BLaER1 treated with 17β-estradiol and CSF1 and Interleukin-3, amounts not matched to agents 10 nM and 100 nM (cell line): Measurements from ENCODE around the gene CX3CL1.

Experiments
- H3K27ac ChIP-seq, 11 experiments: shearing (Covaris generic); formaldehyde crosslinking; 2 replicates each; pipeline ENCODE4 v1.8.1; 2022
- H3K27me3 ChIP-seq, 11 experiments: shearing (Covaris generic); formaldehyde crosslinking; 2 replicates each; pipeline ENCODE4 v1.8.1; 2022
- H3K36me3 ChIP-seq, 11 experiments: shearing (Covaris generic); formaldehyde crosslinking; 2 replicates each; pipeline ENCODE4 v1.8.1; 2022
- H3K4me1 ChIP-seq, 10 experiments: shearing (Covaris generic); formaldehyde crosslinking; 2 replicates each; pipeline ENCODE4 v1.8.1; 2022
- H3K4me2 ChIP-seq, 11 experiments: shearing (Covaris generic); formaldehyde crosslinking; 2 replicates each; pipeline ENCODE4 v1.8.1; 2022
- H3K4me3 ChIP-seq, 10 experiments: shearing (Covaris generic); formaldehyde crosslinking; 2 replicates each; pipeline ENCODE4 v1.8.1; 2022
- H3K9ac ChIP-seq, 11 experiments: shearing (Covaris generic); formaldehyde crosslinking; 2 replicates each; pipeline ENCODE4 v1.8.1; 2022
- H3K9me3 ChIP-seq, 11 experiments: shearing (Covaris generic); formaldehyde crosslinking; replicated peaks in 1 of 11; 2 replicates each; pipeline ENCODE4 v1.8.1; 2022
- H4K20me1 ChIP-seq, 11 experiments: shearing (Covaris generic); formaldehyde crosslinking; 2 replicates each; pipeline ENCODE4 v1.8.1; 2022
- Cebpa-rat ChIP-seq, 11 experiments: shearing (Covaris generic); IDR thresholded peaks; 2 replicates each; pipeline ENCODE4 v1.8.1; 2022

CX3CL1 gene

GRCh38 chr16:57413733-57414132, 41.4 kb downstream of the CX3CL1 start:
- Histone ChIP-seq H3K4me2 (peak overlapping the region; percentile 26 to 81 (median 71); a peak in 21 of 22 replicates), H3K9me3 (no peaks in the 10 kb centered on the region), H3K27me3 (no peaks in the 10 kb centered on the region), H3K9ac (peak overlapping the region in 1 of 11 experiments; percentile 41; a peak in 1 of 22 replicates), H3K4me1 (peaks cover 42 to 95% (median 80%) of the 10 kb centered on the region in 10 experiments), H3K27ac (peak overlapping the region in 5 of 11 experiments; percentile 8 to 46 (median 21); a peak in 7 of 22 replicates), H3K4me3 (no peak overlapping the region), H4K20me1 (no peaks in the 10 kb centered on the region; a peak in 1 of 22 replicates), H3K36me3 (no peaks in the 10 kb centered on the region)
- TF ChIP-seq Cebpa-rat (IDR thresholded peaks at IDR 0.05): no peak

- Histone ChIP-seq H3K27me3 (no peaks in the 10 kb centered on the region), H3K4me2 (peak overlapping the region; percentile 70 to 97 (median 86)), H4K20me1 (no peaks in the 10 kb centered on the region; a peak in 1 of 22 replicates), H3K9ac (peak overlapping the region in 10 of 11 experiments; percentile 55 to 84 (median 79); a peak in 18 of 22 replicates), H3K9me3 (no peaks in the 10 kb centered on the region), H3K36me3 (no peaks in the 10 kb centered on the region), H3K4me3 (no peak overlapping the region), H3K4me1 (peaks cover 29 to 82% (median 69%) of the 10 kb centered on the region in 10 experiments), H3K27ac (peak overlapping the region in 10 of 11 experiments; percentile 44 to 87 (median 80); a peak in 19 of 22 replicates)
- no peak for TF ChIP-seq Cebpa-rat (IDR thresholded peaks at IDR 0.05)
Measured at GRCh38 chr16:57416084-57416483, 43.8 kb downstream of the CX3CL1 start.

DNA sequence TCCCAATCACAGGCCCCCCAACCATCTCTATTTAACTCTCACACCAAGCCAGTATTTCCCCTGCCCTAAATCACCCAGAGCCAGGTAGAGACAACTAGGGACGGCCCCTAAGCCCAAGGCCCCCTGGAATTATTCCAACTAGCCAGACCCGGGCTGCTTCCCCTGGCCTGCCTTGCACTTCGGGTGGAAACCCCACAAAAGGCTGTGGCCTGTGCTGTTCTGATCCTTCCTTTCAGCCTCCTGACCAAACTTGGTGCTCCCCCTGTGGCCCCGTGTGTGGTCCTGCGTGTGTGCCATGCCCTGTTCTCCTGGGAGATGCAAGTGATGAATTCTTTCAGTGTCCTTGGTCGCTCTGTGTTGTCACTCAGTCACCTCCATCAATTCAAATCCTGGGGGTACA, 47.2 kb downstream of the CX3CL1 start:
- Histone ChIP-seq H3K27me3 (no peaks in the 10 kb centered on the region), H3K9me3 (no peaks in the 10 kb centered on the region), H3K27ac (peak overlapping the region in 4 of 11 experiments; percentile 13 to 59 (median 40); a peak in 7 of 22 replicates), H3K9ac (peak overlapping the region in 8 of 11 experiments; percentile 3 to 64 (median 40); a peak in 9 of 22 replicates), H3K4me1 (peaks cover 19 to 47% (median 37%) of the 10 kb centered on the region in 10 experiments), H4K20me1 (no peaks in the 10 kb centered on the region), H3K4me2 (peak overlapping the region; percentile 45 to 78 (median 63); a peak in 21 of 22 replicates), H3K36me3 (no peaks in the 10 kb centered on the region), H3K4me3 (0 out of 20 replicates have a peak overlapping the region, but pooled peaks of 1 of the 10 experiments have one; percentile 14)
- TF ChIP-seq Cebpa-rat (IDR thresholded peaks at IDR 0.05): no peak

- TF ChIP-seq Cebpa-rat (IDR thresholded peaks at IDR 0.05): no peak
- no peak overlapping the region for H3K4me3 ChIP-seq
- H3K9me3 ChIP-seq: no peaks in the 10 kb centered on the region
- no peak overlapping the region for H3K4me2 ChIP-seq
- H3K36me3 ChIP-seq: peaks cover 4 to 25% (median 14%) of the 10 kb centered on the region in 11 experiments
- no peaks in the 10 kb centered on the region for H4K20me1 ChIP-seq
- no peak overlapping the region for H3K27ac ChIP-seq
- no peaks in the 10 kb centered on the region for H3K27me3 ChIP-seq
- H3K4me1 ChIP-seq: peaks cover 9 to 30% (median 22%) of the 10 kb centered on the region in 10 experiments
- H3K9ac ChIP-seq: no peak overlapping the region; a peak in 1 of 22 replicates
Measured at GRCh38 chr16:57422026-57422944, 50.0 kb downstream of the CX3CL1 start.

DNA sequence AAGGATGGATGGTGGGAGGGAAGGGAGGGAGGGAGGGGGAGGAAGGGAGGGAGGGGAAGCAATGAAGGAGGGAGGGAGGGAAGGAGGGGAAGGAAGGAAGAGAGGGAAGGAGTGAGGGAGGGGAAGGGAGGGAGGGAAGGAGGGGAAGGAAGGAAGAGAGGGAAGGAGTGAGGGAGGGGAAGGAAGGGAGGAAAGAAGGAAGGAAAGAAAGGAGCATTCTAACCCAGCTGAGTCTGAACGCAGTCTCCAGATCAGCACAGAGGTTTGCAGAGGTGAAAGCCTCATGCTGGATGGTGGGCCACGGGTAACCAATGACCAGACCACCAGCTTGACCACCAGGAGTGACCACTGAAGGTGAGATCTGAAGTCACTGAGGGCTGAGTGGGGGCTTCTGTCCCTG, 50.9 kb downstream of the CX3CL1 start:
- no peak overlapping the region for H3K4me3 ChIP-seq
- no peaks in the 10 kb centered on the region for H3K9me3 ChIP-seq
- H4K20me1 ChIP-seq: no peaks in the 10 kb centered on the region
- H3K4me2 ChIP-seq: no peak overlapping the region
- no peak for TF ChIP-seq Cebpa-rat (IDR thresholded peaks at IDR 0.05)
- H3K4me1 ChIP-seq: peaks cover 7 to 23% (median 15%) of the 10 kb centered on the region in 10 experiments
- peaks cover 12 to 34% (median 22%) of the 10 kb centered on the region in 11 experiments for H3K36me3 ChIP-seq
- H3K9ac ChIP-seq: no peak overlapping the region
- no peaks in the 10 kb centered on the region for H3K27me3 ChIP-seq
- H3K27ac ChIP-seq: no peak overlapping the region

DNA sequence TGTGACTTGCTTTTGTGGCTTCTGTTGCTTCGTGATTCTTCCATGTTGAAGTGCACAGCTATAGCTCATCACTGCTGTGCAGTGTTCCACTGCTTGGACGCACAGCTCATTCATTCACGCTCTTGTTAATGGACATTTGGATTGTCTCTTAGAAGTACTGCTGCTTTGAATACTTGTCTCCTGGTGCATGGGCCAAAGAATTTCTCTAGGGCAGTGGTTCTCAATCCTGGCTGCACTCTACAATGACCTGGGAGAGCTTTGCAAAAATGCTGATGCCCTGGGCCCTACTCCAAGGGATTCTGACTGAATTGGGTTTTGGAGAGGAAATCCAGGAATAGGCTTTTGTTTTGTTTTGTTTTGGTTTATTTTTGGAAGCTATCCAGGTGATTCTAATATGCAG, 52.3 kb downstream of the CX3CL1 start:
- H3K4me3 ChIP-seq: no peak overlapping the region
- no peaks in the 10 kb centered on the region for H3K9me3 ChIP-seq
- no peak for TF ChIP-seq Cebpa-rat (IDR thresholded peaks at IDR 0.05)
- peaks cover 0 to 7% (median 0%) of the 10 kb centered on the region in 11 experiments; a peak in 1 of 22 replicates for H4K20me1 ChIP-seq
- H3K27ac ChIP-seq: no peak overlapping the region
- H3K4me1 ChIP-seq: peaks cover under 1 to 10% (median 2%) of the 10 kb centered on the region in 10 experiments; a peak in 17 of 20 replicates
- H3K27me3 ChIP-seq: no peaks in the 10 kb centered on the region
- no peak overlapping the region for H3K4me2 ChIP-seq
- no peak overlapping the region for H3K9ac ChIP-seq
- H3K36me3 ChIP-seq: peaks cover 25 to 48% (median 34%) of the 10 kb centered on the region in 11 experiments

GRCh38 chr16:57426356-57426755, 54.1 kb downstream of the CX3CL1 start:
- H3K36me3 ChIP-seq: peaks cover 43 to 66% (median 52%) of the 10 kb centered on the region in 11 experiments
- no peak overlapping the region for H3K9ac ChIP-seq

DNA sequence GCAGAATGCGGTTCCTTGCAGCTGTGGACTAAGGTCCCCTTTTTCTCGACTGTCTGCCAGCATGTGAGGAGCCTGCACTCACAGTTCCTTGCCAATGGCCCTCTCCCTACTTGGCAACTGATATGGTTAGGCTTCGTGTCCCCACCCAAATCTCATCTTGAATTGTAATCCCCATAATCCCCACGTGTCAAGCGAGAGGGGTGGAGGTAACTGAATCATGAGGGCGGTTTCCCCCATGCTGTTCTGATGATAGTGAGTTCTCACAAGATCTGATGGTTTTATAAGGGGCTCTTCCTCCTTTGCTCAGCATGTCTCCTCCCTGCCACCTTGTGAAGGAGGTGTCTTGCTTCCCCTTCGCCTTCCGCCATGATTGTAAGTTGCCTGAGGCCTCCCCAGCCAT, 55.0 kb downstream of the CX3CL1 start:
- Histone ChIP-seq H3K9ac (no peak overlapping the region), H3K36me3 (peaks cover 53 to 75% (median 62%) of the 10 kb centered on the region in 11 experiments), H3K4me3 (no peak overlapping the region), H3K27ac (no peak overlapping the region), H3K4me2 (no peak overlapping the region), H3K4me1 (peaks cover 0 to 7% (median 0%) of the 10 kb centered on the region in 10 experiments; a peak in 2 of 20 replicates), H3K9me3 (no peaks in the 10 kb centered on the region), H4K20me1 (peaks cover 0 to 7% (median 0%) of the 10 kb centered on the region in 11 experiments; a peak in 2 of 22 replicates), H3K27me3 (no peaks in the 10 kb centered on the region)
- TF ChIP-seq Cebpa-rat (IDR thresholded peaks at IDR 0.05): no peak

More at GRCh38 chr16:57426356-57426755, 54.1 kb downstream of the CX3CL1 start:
- Histone ChIP-seq H3K4me3 (no peak overlapping the region), H3K9me3 (no peaks in the 10 kb centered on the region), H3K27ac (no peak overlapping the region), H3K27me3 (no peaks in the 10 kb centered on the region), H3K4me2 (no peak overlapping the region), H3K4me1 (peaks cover 0 to 7% (median 0%) of the 10 kb centered on the region in 10 experiments; a peak in 2 of 20 replicates), H4K20me1 (peaks cover 0 to 7% (median 0%) of the 10 kb centered on the region in 11 experiments; a peak in 2 of 22 replicates)
- TF ChIP-seq Cebpa-rat (IDR thresholded peaks at IDR 0.05): no peak

DNA sequence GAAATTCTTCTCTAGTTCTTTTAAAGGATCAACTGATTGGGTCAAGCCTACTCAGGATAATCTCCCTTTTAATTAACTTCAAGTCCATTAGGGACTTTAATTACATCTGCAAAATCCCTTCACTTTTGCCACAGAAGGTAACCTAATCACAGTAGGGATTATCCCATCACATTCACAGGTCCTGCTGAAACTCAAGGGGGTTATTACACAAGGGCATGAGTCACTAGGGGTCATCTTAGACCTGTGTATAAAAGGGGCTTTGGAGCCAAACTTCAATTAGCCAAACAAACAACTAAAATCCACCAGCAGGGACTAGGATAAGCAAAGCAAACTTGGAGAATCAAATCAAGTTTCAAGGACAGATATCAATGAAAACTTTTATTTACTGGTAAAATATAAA, 55.5 kb downstream of the CX3CL1 start:
- no peak for TF ChIP-seq Cebpa-rat (IDR thresholded peaks at IDR 0.05)
- H3K36me3 ChIP-seq: peaks cover 58 to 80% (median 67%) of the 10 kb centered on the region in 11 experiments

More for the DNA sequence above, 55.5 kb downstream of the CX3CL1 start:
- Histone ChIP-seq H3K4me1 (peaks cover 0 to 7% (median 0%) of the 10 kb centered on the region in 10 experiments; a peak in 2 of 20 replicates), H3K27ac (no peak overlapping the region), H3K9ac (no peak overlapping the region), H3K4me3 (no peak overlapping the region), H3K4me2 (no peak overlapping the region), H4K20me1 (peaks cover 0 to 7% (median 0%) of the 10 kb centered on the region in 11 experiments; a peak in 3 of 22 replicates), H3K9me3 (no peaks in the 10 kb centered on the region), H3K27me3 (no peaks in the 10 kb centered on the region)
